Fibroblast of mammary gland (primary cell): Measurements from ENCODE around the gene MON2.
A peak's percentile ranks its signal among the peaks of the same experiment; 100 is the strongest.

ENCODE experiments used
- DNase-seq: peaks from one replicate; pipeline ENCODE4 v3.0.0-alpha.2; 2010; ENCODE audit warnings: low read depth
- H3K4me3 ChIP-seq: 2 replicates; pipeline ENCODE4 v1.5.1; 2011; ENCODE audit warnings: low read depth, mild to moderate bottlenecking, low read length, moderate library complexity; ENCODE audit not compliant: control insufficient read depth
- CTCF ChIP-seq: conservative IDR thresholded peaks from 2 replicates; pipeline ENCODE4 v1.5.1; 2011; ENCODE audit warnings: low read depth, low read length, inconsistent platforms; ENCODE audit not compliant: control insufficient read depth, insufficient read depth

Gene MON2

GRCh38 chr12:62466594-62467491, at the start of gene MON2:
Gene MON2 (plus strand): TSS chr12:62466826. CDS start chr12:62467208, 382 bp downstream.
- peak within 1 kb of the TSS; percentile 98 for H3K4me3 ChIP-seq
- peak; percentile 75 for DNase-seq
- TF ChIP-seq CTCF: no peak

DNA sequence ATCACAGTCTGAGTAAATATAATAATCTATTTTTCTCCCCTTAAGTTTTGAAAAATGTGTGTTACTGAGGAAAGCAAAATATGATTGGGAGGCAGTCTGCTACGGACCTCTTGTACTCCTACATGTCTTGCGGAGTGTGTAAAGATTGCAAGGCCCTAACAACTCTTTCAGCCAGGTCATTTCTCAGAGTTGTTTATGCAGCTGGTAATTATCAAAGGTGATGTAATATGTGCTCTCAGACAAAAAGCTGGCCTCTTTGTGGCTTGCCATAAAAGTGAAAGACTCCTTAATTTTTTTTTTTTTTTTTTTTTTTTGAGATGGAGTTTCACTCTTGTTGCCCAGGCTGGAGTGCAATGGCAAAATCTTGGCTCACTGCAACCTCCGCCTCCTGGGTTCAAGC, 40.5 kb upstream of the MON2 start:
- no peak for TF ChIP-seq CTCF
- H3K4me3 ChIP-seq: no peak overlapping the region
- peak; percentile 69 for DNase-seq

GRCh38 chr12:62429457-62429856, 37.2 kb upstream of the MON2 start:
- no peak overlapping the region for H3K4me3 ChIP-seq
- no peak for TF ChIP-seq CTCF
- DNase-seq: no peak

GRCh38 chr12:62434494-62435302, 31.9 kb upstream of the MON2 start:
- DNase-seq: no peak
- peak overlapping the region; percentile 45 for H3K4me3 ChIP-seq
- TF ChIP-seq CTCF: no peak

DNA sequence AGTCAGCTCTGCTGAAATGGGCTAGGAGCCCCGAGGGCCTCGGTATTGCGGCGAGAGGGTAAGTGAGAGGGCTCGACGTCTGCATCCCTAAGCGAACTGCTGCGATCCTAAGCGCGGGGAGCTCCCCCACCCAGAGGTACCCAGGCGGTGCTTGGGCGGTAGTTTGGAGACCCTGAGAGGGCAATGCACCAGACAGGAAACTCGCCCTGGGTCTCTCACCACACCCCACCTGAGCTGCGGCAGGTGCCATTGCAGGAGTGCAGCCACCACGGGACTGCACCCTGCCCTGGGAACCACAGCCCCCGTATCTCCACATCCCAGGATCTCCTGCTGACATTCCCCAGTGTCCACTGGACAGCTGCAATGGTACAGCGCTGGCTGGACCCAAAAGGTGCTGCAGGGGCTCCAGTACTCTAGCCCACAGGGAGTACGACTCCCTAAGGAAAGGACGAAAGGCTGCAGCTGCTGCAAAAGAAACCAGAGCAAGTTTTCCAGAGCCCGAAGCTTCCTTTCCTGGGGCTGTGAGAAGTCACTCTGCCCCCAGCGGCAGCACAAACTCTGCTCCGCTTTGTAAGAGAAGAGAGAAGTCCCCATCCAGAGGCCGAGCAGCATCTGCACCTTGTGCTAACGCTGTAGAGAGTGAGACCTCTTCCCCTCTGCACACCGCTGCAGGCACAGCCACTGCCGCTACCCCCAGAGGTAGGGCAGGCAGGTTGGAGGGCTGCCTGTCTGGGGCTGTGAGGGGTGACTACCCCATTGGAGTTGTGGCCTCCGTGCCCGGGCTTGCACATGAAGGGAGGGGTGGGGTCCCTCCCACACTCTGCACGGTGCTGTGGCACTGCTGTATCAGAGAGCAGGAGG, 31.1 kb upstream of the MON2 start:
- peak; percentile 60 for DNase-seq
- peak; percentile 68 for TF ChIP-seq CTCF
- peak overlapping the region; percentile 45 for H3K4me3 ChIP-seq

DNA sequence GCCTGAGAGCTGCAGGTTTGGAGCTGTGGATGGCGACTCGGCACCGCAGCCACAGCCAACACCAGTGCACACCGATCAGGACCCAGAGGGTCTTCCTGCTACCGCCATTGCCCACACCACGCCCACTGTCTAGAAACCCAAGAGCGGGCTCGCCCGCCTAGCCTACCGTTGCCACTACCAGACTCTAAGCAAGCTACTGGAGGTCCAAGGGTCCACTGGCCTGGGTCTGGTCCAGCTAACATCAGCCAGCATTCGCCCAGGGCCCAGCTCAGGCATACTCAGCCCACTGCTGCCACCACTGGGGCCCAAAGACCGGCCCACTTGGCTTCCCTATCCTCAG, 30.5 kb upstream of the MON2 start:
- no peak overlapping the region for H3K4me3 ChIP-seq
- DNase-seq: no peak
- TF ChIP-seq CTCF: no peak
